ENCODE data around the gene ZNF837. TPM values are rescaled to one million over a fixed set of nuclear protein-coding genes. Genes with fewer than 3 reads are reported as not detected.

Gene ZNF837
- total and polyA plus RNA-seq, 2 of the 13 experiments (the other 11 are each of a cell fraction or from before 2014, with no cell fraction given), result 0.29 to 1.3 TPM

GRCh38 chr19:58406818-58407657, 26.2 kb upstream of the ZNF837 start (continued):
- TF ChIP-seq EP300 (IDR thresholded peaks at IDR 0.05; ENCODE audit: low read depth in 2 of 2, low read length in 2 of 2), result no peak
- no peak for TF ChIP-seq EP300 (CRISPR knock-in tag; IDR thresholded peaks at IDR 0.05; ENCODE audit: borderline replicate concordance)
- no peak for TF ChIP-seq SRSF9 (IDR thresholded peaks at IDR 0.05; ENCODE audit: borderline replicate concordance, insufficient read depth, low read depth, low read length, poor library complexity, severe bottlenecking)
- TF ChIP-seq HNRNPLL (IDR thresholded peaks at IDR 0.05; ENCODE audit: low read depth, low read length, poor library complexity, severe bottlenecking), result no peak
- TF ChIP-seq SIN3A (IDR thresholded peaks at IDR 0.05; ENCODE audit: borderline replicate concordance, low read depth, low read length), result no peak
- TF ChIP-seq CENPBD1 (CRISPR knock-in tag; IDR thresholded peaks at IDR 0.05; ENCODE audit: borderline replicate concordance, low read depth), result no peak
- peak; percentile 84 for TF ChIP-seq RBM22 (optimal IDR thresholded peaks at IDR 0.05; ENCODE audit: low read length)
- TF ChIP-seq CBX1 (IDR thresholded peaks at IDR 0.05; ENCODE audit: low read depth), result no peak
- no peak for TF ChIP-seq ZNF512B (CRISPR knock-in tag; IDR thresholded peaks at IDR 0.05; ENCODE audit: borderline replicate concordance)
- TF ChIP-seq ARNT2 (CRISPR knock-in tag; IDR thresholded peaks at IDR 0.05; ENCODE audit: low read depth), result no peak
- no peak for TF ChIP-seq ZNF777 (CRISPR knock-in tag; IDR thresholded peaks at IDR 0.05)
- no peak for TF ChIP-seq NFKB2 (CRISPR knock-in tag; IDR thresholded peaks at IDR 0.05; ENCODE audit: borderline replicate concordance)
- no peak for TF ChIP-seq ZKSCAN8 (CRISPR knock-in tag; IDR thresholded peaks at IDR 0.05; ENCODE audit: borderline replicate concordance)
- TF ChIP-seq ZNF430 (CRISPR knock-in tag; IDR thresholded peaks at IDR 0.05), result peak; percentile 82
- 0 out of 2 replicates have a peak, but pooled peaks have one; percentile 37 for TF ChIP-seq ZBTB46 (CRISPR knock-in tag; IDR thresholded peaks at IDR 0.05; ENCODE audit: borderline replicate concordance)
- no peak for TF ChIP-seq ZNF136 (CRISPR knock-in tag; IDR thresholded peaks at IDR 0.05; ENCODE audit: low read depth)
- TF ChIP-seq ZMYM2 (CRISPR knock-in tag; IDR thresholded peaks at IDR 0.05), result no peak
- no peak for TF ChIP-seq CREB1 (IDR thresholded peaks at IDR 0.05)
- TF ChIP-seq CREB1 (CRISPR knock-in tag; IDR thresholded peaks at IDR 0.05), result no peak
- TF ChIP-seq KLF16 (CRISPR knock-in tag; IDR thresholded peaks at IDR 0.05), result no peak
- no peak for TF ChIP-seq ZNF441 (CRISPR knock-in tag; IDR thresholded peaks at IDR 0.05; ENCODE audit: borderline replicate concordance)
- no peak for TF ChIP-seq HNRNPL (IDR thresholded peaks at IDR 0.05; ENCODE audit: low read depth, low read length)
- TF ChIP-seq HES4 (CRISPR knock-in tag; IDR thresholded peaks at IDR 0.05; ENCODE audit: borderline replicate concordance), result no peak
- no peak for TF ChIP-seq PLSCR1 (CRISPR knock-in tag; IDR thresholded peaks at IDR 0.05; ENCODE audit: borderline replicate concordance)
